Measurements from ENCODE around the gene MMP14.

The MMP14 gene

DNA sequence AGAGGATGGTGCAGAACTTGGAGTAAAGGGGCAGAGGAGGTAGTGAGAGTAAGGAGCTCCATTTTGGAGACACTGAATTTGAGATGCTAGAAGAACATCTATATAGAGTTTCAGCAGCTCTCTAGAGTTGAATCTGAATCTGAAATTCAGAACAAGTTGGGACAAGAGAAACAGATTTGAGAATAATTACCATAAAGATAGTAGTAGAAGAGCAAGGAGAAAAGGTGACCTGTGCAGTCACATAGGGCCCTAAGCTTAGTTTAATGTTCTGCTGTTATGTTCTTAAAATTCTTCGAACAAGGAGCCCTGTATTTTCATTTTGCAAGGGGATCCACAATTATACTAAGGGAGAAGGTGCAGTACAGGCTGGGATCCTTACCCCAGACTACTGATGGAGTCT is 54.0 kb downstream of the MMP14 start:
- intact Hi-C loops (cut with DNase I): no loop called here
- no peak for DNase-seq

DNA sequence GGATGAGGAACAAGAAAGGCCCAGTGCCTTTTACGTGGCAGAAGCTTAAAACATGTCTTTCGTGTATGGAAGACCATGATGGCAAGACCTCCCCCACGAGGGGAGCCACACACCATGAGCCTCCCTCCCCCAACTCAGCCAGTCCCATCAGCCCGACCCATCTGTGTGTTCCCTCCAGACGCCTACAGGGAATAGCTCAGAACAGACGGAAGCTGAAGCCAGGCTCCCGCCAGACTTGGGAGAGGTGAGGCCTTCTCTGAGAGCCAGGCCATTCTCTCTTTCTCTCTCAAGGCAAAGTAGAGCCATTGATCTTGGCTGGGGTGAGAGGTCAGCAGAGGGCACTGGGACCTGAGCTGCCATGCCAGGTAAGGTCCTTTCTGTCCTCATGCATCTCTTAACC is 56.1 kb downstream of the MMP14 start:
- intact Hi-C loops (cut with DNase I): no loop called here
- no peak for DNase-seq

DNA sequence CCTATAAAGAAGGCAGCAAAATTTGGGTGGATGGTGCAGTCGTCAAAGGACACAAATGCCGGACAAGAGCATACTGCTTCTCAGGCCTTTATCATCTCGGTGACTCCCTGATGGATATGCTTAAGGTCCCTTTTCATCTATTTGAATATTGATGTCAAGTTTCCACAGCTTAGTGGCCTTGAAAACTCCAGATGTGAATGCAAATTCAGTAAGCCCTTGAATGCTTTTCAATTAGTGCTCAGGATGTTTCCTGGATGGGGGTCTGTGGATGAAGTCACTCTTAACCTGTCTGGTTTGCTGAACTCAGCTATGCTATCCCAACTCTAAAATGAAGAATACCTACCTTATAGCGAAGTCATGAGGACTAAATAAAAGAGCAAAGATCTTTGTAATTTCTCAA is 57.3 kb downstream of the MMP14 start:
- intact Hi-C loops (cut with DNase I): no loop called here
- DNase-seq: no peak

DNA sequence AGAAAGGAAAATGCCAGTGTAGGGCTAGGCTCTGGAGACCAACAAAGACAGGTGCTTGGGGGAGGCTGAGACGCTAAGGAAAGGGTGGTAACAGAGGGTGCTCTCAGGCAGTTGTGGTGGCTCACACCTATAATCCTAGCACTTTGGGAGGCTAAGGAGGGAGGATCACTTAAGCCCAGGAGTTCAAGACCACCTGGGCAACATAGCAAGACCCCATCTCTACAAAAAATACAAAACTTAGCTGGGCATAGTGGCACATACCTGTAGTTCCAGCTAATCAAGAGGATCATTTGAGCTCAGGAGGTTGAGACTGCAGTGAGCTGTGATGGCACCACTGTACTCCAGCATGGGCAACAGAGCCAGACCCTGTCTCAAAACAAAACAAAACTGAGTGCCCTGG is 59.0 kb downstream of the MMP14 start:
- intact Hi-C loops (cut with DNase I): no loop called here

DNA sequence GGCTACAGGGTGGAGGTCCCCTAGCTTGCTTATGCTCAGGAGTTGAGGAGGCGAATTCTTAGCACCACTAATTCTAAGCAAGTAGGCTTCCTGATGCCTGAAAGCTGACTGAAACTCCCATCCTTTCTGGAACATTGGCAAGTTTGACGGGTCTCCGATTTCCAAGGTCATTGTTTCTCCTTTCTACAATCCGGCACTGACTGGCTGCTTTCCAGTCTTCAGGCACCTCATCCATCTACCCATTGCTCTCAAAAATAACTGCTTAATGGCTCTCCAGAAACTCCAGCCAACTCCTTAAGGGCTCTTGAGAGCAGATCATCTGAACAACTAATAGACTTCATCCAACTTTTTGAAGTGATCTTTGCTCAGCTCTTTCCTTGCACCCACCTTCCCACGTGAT is 60.0 kb downstream of the MMP14 start:
- DNase-seq: no peak
- intact Hi-C loops (cut with DNase I): no loop called here

More for the DNA sequence above, 59.0 kb downstream of the MMP14 start:
- DNase-seq: no peak

DNA sequence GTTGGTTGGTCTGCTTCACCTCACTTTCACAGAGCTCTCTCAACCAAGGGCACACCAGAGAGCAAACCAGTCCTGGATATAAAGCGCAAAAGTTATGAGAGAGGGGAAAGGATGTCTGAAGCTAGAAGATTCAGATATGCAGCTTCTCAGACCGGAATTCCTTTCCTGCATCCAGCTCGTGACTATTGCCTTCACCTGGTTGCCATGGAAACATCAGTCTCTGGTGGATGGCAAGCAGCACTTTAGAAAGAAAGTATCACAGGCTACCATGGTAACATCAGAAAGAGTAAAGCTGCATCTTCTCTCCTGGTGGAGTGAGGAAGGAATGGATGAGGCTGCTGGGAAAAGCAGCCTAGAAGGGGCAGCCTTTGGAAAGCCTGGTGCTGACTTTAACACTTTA is 60.4 kb downstream of the MMP14 start:
- peak in 21 of 42 donors; percentile 23 to 78 (median 49) for DNase-seq
- intact Hi-C loops (cut with DNase I): no loop called here

DNA sequence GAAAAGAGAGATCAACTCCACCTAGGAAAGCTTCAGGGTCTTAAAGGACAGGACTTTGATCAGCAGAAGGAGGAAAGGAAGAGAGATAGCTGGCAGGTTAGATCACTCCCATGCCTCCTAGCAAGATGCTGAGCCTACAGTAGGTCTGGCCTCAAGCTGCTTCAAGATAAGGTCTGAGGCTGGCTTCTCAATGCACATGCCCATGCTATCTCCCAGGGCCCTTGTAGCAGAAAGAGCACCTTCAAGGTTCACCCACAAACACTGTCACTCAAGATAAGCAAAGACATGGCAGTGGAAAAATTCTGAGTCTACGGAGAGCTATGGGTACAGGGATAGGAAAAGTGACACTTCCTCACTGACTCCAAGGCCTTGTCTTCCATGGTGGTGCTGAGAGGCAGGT is 61.0 kb downstream of the MMP14 start:
- DNase-seq: no peak
- intact Hi-C loops (cut with DNase I): no loop called here
